Embryonic facial prominence (tissue), 1 donor: Measurements from ENCODE around the gene PXK.

Experiments used
- DNase-seq: peaks from one replicate; pipeline ENCODE4 v3.0.0-alpha.2; 2016; ENCODE audit errors: extremely low spot score

Gene PXK

DNA sequence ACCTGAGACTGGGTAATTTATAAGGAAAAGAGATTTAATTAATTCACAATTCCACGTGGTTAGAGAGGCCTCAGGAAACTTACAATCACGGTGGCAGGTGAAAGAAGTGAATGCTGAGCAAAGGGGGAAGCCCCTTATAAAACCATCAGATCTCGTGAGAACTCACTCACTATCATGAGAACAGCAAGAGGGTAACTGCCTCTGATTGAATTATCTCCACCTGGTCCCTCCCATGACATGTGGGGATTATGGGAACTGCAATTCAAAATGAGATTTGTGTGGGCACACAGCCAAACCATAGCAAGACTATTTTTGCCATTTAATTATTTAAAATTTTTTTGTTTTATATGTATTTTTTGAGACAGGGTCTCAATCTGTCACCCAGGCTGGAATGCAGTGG lies 132.2 kb downstream of the PXK start:
- no peak for DNase-seq

DNA sequence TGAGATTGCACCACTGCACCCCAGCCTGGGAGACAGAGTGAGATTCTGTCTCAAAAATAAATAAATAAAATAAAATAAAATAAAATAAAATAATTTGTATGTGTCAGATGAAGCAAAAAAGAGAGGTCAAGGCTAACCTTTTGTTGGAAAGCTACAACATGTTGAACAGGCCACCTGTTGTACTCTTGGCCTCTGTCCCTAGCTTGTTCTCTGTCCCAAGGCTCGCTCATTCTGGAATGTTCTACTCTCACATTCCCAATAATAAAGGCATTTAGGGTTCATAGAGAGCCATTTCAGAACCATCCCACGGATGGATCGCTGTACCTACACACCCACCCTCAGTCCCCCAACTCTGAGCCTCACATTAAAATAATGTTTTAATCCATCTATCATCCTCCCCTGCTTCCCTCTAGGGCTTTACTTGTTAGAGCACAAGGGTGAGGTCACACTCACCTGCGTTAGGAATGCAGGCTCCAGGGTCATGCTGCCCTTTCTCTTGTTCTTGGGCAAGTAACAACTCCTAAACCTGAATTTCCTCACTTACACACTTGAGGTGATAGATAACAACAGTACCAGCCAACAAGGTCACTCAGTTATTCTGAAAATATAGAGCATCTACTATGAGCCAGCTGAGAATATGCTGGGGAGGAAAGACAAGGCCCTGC lies 134.3 kb downstream of the PXK start:
- DNase-seq = no peak

DNA sequence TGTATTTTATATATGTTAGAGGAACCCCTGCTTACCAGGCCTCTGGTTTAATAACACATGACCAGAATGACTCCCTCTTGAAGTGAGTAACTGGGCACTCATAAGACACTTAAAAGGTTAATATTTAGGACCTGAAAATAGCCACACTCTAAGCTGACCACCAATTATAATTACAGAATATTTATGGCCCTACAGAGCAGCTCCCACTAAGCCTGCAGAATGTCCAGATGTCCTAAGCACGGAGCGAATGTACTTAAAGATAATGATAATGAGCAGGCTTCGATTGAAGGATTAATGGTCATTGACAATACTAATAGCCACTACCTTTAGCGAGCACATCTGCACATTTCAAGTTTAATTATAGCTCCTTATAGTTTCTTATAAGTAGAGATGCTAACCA lies 136.4 kb downstream of the PXK start:
- no peak for DNase-seq

DNA sequence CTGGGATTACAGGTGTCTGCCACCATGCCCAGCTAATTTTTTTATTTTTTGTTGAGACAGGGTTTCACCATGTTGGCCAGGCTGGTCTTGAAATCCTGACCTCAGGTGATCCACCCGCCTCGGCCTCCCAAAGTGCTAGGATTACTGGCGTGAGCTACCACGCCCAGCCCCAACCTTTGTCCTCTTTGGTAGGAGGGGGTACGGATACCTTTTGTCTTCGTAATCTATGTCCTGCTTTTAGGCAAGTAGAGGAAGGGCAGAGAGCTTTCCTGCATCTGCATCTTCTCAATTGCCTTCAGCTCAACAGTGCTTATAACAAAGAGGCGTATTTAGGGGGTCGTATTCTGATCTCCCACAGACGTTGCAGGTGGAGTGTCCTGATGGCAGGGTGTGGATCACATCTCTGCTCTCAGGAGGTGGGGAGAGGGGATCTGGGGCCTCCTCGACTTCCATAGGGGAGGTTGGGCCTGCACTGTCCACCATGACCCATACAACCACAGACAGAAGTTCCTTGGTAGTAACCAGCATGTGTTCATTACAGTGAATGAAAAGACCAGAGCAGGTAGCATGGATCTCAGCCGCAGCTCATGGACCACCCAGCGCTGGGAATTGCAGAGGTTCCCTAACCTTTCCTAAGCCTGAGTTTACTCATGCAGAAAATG lies 137.8 kb downstream of the PXK start:
- DNase-seq = no peak

DNA sequence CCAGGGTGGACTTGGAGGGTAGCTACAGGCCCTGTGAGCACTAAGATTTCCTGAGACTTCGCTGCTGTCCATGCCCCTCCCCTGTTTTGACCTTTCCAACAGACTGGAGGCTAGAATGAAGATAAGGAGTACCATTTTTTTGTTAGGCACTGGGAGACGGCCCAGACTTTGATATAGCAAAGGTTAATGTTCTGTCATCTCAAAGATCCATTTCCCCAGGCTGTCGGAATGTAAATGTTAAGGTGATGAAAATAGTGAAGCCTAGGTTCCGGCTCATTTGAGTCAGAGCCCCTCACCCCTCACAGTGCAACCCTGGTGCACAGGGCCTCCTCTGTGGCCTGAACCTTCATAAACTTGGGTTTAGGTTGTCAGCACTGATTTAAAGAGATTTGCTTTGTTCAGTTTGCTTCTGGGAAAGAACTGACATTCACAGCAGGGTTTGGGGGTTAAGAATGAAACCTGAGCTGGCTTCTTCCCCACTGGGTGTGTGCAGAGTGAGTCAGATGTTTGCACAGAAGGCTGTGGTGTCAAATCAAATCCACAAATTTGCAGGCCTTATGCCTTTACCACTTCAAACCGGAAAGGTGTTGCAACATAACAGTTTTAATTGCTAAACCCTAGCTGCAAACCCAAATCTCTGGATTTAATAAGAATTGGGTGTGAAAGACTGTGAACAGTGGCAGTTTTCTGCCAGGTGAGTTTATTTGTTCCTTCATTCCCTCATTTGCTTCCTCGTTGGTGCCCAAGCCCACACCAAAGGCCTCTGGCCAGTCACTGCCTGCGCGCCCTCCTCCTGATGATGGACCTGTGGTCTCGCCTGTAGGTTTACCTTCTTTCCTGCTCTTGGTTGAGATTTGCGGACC lies 138.6 kb downstream of the PXK start:
- DNase-seq = no peak

DNA sequence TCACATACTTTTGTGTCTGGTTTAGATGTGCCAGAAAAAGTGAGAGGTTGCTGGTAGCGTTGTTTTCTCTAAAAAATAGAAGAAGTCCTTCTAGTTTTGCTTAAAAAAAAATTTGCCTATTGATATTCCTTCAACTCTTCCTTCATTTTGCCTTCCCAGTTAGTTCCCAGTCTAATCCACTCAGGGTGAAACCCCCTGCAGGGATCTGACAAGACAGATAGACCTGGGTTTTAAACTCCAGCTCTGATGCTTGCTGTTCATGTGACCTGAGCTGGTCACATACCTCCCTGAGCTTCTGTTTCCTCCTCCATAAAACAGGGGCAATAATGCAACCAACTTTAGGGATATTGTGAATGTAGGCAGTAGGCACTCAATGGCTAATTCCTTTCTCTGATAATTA lies 140.6 kb downstream of the PXK start:
- no peak for DNase-seq

DNA sequence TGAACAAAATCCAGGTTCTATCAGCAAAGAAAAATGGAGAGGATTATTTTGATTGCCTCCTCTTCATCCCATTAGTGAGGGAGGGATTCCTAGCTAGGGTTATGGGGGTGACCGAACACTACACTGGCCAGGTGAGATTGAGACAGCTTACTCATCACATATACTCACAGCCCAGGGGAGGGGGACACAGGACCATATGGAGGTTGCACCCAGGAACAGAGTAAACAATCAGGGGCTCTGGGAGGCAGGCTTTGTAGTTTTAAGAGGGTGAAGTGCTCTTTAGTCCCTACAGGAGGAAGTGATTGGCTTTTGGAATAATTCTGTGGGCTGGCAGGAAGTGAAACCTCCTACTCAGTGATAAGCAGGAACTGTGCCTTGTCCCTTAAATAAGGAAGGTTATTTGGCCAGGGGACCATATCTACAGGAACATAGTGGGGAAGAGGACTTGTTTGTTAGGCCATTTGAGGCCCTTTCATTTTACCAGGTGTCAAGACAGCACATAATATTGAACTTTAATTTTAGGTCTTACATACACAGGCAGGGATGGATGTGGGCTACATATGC lies 141.7 kb downstream of the PXK start:
- no peak for DNase-seq

DNA sequence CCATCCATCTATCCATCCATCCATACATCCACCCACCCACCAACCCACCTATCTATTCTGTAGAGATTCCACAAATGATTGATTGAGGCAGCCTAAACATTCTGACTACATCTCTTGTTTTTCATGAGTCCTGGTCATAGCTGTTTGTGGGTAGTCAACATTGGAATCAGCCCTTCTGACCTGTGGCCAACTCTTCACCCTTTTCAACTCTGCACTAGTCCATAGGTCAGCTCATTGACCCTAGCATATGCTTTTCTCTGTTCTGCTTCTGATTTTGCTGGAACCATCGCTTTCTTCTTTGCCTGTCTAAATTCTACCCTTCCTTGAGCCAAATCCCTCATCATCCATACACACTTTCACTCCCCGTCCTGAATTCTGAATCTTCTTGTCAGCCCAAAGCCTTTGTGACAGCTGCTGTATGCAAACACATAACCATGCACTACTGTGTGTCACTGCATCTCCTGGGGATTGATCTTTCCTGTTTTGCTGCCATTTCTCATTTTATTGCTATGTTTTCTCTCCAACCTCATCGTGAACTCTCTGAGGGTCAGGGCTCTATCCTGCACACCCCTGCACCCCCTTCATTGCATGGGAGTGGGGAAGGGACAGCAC lies 142.4 kb downstream of the PXK start:
- no peak for DNase-seq
